NCI-H524 treated with DMSO at 0.1 percent for 48 hours (cell line): ENCODE measurements around the gene IQCC.
"Not testable (repeated sequence)": the region's sequence is repeated elsewhere in the genome, so short reads cannot be mapped to it uniquely, and the experiment has no call there.

Experiments used
- DNase-seq: peaks from one replicate; lab custom pipeline; 2025; lab: John Stamatoyannopoulos, UW

The IQCC gene

DNA sequence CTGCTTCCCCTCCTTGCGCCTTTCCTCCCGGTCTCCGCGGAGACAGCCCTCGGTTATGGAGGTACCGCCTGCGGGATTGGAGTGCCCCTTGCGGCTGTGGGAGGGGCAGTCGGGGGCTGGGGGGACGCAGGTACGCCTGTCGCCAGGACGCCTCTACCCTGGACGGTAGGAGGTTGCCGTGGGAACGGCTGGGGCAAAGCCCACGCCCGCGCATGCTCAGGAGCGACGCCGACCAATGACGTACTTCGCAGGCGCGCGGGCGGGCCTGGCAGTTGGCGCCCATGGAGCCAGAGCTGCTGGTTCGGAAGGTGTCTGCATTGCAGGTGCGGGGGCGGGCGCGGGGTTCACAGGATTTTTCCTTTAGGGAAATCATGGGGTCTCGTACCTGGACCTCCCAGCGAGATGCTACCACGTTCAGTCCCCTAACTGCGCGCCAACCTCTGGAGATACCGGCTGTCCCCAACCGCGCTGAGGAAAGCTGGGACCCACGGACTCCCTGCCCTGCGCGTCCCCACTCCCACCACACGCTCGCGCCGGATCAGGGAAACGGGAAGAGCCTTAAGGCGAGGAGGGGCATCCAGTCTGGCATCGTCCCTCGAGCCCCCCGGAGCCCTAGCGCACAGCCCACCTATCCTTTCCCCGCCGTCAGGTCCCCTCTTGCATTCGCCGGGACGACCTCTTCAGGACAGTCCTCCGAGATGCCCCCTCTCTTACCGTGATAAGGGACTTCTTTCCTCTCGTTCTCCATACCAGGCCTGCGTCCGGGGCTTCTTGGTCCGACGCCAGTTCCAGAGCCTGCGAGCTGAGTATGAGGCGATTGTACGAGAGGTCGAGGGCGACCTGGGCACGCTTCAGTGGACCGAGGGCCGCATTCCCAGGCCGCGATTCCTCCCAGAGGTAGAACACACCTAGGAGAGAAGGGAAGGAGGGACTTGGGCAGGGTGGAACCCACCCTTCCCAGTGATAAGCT, at the start of gene IQCC:
Gene IQCC (plus strand): TSS at position 271 of the 970 bp plus-strand sequence. CDS start 11 bp downstream, at position 282.
- DNase-seq = peak; percentile 41

- no peak for DNase-seq
These were observed 46.3 kb upstream of the IQCC start for GRCh38 chr1:32159189-32159588.

GRCh38 chr1:32163405-32163804, 42.1 kb upstream of the IQCC start:
- DNase-seq = no peak

- not testable (repeated sequence) for DNase-seq
These were observed 39.8 kb upstream of the IQCC start for GRCh38 chr1:32165633-32166032.

- no peak for DNase-seq
These were observed 34.5 kb upstream of the IQCC start for GRCh38 chr1:32170991-32171390.

DNA sequence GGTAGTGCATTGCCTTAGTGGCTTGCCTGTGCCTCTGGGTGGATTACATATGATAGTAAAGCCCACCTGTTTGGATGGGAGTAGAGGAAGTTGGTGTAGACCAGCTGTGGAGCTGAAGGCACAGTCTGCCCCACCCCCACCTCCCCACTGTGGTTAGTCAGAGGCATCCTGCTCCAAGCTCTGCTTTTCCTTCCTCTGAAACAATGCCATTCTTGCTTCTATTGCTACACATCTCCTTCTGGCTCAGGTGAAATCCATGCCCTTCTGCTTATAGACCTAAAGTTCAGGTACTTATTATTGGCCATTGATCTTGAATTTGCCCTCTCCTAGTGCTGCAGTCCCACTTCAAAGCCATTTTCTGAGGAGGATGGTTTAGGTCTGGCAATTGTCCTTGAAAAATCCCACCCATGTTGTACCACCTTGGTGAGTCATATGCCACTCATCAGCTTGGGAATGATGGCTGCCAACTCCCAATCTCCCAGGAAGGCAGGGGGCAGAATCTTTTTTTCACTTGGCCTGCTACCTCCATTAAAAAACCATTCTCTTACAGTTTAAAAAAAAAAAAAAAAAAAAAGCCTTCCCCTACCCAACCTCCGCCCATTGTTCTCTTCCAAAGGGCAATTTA, 32.7 kb upstream of the IQCC start:
- DNase-seq = no peak

GRCh38 chr1:32178380-32179192, 26.9 kb upstream of the IQCC start:
- no peak for DNase-seq

DNA sequence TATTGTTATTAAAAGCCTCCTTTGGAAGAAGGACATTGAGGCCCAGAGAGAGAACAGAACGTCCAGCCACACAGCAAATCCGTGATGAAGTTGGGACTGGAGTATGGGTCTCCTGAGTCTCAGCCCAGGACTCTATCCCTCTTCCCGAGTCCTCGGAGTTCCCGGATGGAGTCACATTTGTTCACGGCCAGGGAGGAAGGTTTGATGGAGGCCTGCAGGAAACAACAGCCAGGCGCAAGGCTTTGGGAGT, 26.4 kb upstream of the IQCC start:
- DNase-seq = no peak

DNA sequence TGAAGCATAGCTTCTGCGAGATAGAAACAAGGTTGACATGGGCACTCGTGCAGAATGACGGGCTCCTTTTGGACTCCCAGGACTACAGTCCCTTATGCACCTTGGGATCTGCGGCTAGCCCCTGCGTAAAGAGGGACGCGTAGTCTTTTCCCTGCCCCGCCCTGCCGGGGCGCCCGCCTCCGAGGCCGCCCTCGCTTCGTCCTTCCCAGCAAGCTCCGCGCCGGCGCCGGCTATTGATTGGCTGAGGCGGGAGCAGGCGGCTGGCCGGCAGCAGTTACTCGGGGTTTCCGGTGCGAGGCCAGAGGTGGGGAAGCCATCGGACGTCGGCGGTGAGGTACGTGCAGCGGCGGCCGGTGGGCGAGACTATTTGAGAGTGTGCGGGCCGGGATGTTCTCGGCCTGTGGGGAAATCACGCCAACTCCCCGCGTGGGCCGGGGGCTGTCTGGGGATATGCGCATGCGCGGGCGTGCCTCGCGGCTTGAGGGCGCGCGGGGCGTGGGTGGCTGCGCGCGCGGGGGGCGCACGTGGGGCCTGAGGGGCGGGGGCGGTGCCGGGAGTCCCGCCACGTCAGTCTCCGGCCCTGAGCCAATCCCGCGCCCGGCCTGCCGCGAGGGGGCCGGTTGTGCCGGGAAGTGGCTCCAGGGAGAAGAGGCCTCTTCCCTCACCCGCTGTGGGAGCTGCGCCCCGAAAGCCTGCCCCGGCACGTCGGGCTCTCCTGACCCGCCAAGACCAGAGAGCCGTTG, 25.9 kb upstream of the IQCC start, which contains the start of gene TXLNA:
Gene TXLNA (plus strand): TSS at position 233 of the 743 bp plus-strand sequence. CDS start 671 bp downstream, outside the sequence.
- peak; percentile 58 for DNase-seq

- DNase-seq = no peak
These were observed 25.0 kb upstream of the IQCC start for GRCh38 chr1:32180186-32181060.

- no peak for DNase-seq
These were observed 24.4 kb upstream of the IQCC start for GRCh38 chr1:32181065-32181464.

DNA sequence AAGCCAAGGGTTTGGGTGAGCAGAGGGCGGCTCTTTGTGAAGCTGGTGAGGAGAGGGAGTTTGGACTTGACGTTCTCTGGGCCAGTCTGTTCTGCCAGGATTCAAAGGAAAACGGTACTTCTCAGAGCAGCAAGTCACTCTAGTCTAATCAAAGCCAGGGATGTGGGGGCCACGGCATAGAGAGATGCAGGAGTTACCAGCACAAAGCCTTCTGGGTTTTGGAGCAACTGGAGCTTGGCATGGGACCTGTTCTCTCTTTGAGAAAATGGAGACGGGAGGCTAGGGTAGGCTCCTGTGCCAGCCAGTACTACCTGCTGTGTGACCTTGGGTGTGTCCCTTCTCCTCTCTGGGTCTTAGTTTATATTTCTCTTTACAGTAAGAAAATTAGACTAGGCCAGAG, 23.9 kb upstream of the IQCC start:
- no peak for DNase-seq

- no peak for DNase-seq
These were observed 23.4 kb upstream of the IQCC start for GRCh38 chr1:32182060-32182459.

- no peak for DNase-seq
These were observed 20.8 kb upstream of the IQCC start for GRCh38 chr1:32184650-32185049.

DNA sequence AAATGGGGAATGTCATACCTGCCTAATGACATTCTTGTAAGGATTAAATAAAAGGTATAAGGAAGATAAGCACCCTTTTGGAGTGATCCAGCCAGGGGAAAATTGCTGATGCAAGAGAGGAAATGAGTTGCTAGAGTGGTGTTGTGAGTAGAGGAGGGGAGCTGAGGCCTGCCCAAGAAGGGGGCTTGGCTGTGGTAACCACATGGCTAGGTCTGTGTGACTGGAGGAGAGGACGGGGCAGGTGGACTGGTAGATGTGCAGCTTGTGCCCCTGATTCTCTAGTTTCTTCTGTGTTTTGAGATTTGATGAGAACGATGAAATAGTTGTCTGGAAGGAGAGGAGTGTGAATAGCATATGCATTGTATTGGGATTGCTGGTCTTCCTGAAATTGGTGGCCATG, 19.4 kb upstream of the IQCC start:
- DNase-seq = no peak

- DNase-seq = no peak
These were observed 19.0 kb upstream of the IQCC start for GRCh38 chr1:32186491-32186890.

GRCh38 chr1:32187850-32188249, 17.6 kb upstream of the IQCC start:
- no peak for DNase-seq

- no peak for DNase-seq
These were observed 13.1 kb upstream of the IQCC start for GRCh38 chr1:32192220-32192948.

- DNase-seq = no peak
These were observed 10.5 kb upstream of the IQCC start for GRCh38 chr1:32194984-32195383.

GRCh38 chr1:32195531-32195930, 9.9 kb upstream of the IQCC start:
- no peak for DNase-seq
